ENCODE data around the gene SLC24A3.
A peak's percentile ranks its signal among the peaks of the same experiment; 100 is the strongest.

The SLC24A3 gene

DNA sequence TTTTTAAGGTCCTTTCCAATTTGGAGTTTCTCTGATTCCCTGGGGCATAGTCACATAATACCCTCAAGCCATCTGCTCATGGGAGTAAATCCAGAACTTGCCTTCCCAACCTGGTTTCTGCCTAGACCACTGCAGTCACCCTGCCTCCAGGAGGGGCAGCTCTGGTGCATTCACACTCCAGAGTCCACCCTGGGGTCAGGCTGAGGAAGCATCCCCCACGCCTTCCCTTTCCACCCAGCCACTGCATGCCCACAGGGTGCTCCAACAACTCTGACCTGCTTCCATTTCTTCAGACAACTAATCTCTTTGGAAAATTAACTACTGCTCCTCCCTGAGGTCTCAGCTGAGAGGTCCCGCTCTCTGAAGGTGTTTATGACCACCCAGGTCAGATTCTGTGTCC, 334.2 kb downstream of the SLC24A3 start:
- DNase-seq (ENCODE audit: low read depth), result no peak

DNA sequence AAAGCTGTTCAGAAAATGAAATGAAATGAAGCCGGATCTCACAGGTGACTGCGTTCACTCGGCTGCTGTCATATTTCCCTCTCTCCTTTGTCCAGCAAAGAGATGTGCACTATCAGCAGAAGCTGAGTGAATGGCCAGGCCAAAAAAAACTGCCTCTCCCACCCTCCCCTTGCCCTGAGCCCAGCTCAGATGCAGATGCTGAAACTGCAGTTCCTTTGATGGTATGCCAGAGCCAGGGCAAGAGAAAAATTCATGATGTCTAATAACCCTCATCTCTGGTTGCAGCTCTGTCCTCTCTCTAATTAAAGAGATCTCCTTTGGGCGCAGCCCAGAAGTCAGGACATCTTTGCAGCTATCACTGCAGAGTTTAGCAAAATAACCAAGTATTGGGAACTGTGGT, 335.1 kb downstream of the SLC24A3 start:
- no peak for DNase-seq (ENCODE audit: low read depth)

DNA sequence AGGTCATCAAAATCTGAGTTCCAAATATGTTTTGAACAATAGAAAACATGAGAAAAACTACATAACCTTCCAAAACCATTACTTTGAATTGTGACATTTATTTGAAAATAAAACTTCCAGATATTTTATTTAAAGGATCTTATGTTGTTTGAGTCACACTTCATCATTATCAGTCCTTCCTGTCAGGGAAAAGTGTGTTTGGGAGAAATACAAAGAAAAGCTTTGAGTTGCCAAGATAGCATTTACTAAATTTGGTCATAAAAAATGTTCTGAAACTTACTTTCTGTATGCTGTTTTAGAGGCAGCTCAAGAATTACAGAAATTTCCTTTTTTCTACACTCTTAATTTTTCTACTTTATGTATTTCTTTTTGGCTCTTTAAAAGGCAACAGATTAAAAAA, 337.5 kb downstream of the SLC24A3 start:
- DNase-seq (ENCODE audit: low read depth), result no peak

GRCh38 chr20:19552221-19553180, 340.1 kb downstream of the SLC24A3 start:
- DNase-seq (ENCODE audit: low read depth), result no peak

- DNase-seq (ENCODE audit: low read depth), result no peak
Observed at GRCh38 chr20:19554666-19555065, 342.2 kb downstream of the SLC24A3 start.

- DNase-seq (ENCODE audit: low read depth), result no peak
Observed at GRCh38 chr20:19555726-19556125, 343.3 kb downstream of the SLC24A3 start.

DNA sequence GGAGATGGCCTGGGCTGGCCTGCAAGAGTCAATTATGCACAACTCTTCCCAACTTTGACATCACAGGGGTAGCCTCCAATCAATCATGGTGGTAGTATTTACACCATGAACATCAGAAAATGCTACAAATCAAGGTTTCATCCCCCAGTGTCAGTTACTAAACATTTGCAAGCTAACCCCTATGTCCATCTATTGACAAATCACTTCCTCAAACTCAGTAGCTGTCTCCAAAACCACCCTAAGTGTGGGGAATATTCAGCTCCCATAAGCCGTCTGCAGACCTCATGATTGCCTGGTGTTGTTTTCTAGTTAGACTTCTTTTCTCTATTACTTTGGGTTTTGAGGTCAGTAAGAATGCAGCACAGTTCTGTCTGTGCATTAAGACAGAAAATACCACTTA, 344.8 kb downstream of the SLC24A3 start:
- no peak for DNase-seq (ENCODE audit: low read depth)

- DNase-seq (ENCODE audit: low read depth), result no peak
Observed at GRCh38 chr20:19560881-19561480, 348.5 kb downstream of the SLC24A3 start.

- no peak for DNase-seq (ENCODE audit: low read depth)
Observed at GRCh38 chr20:19562426-19562825, 350.0 kb downstream of the SLC24A3 start.

- no peak for DNase-seq (ENCODE audit: low read depth)
Observed at GRCh38 chr20:19564261-19564660, 351.8 kb downstream of the SLC24A3 start.

GRCh38 chr20:19565736-19566135, 353.3 kb downstream of the SLC24A3 start:
- DNase-seq (ENCODE audit: low read depth), result no peak

DNA sequence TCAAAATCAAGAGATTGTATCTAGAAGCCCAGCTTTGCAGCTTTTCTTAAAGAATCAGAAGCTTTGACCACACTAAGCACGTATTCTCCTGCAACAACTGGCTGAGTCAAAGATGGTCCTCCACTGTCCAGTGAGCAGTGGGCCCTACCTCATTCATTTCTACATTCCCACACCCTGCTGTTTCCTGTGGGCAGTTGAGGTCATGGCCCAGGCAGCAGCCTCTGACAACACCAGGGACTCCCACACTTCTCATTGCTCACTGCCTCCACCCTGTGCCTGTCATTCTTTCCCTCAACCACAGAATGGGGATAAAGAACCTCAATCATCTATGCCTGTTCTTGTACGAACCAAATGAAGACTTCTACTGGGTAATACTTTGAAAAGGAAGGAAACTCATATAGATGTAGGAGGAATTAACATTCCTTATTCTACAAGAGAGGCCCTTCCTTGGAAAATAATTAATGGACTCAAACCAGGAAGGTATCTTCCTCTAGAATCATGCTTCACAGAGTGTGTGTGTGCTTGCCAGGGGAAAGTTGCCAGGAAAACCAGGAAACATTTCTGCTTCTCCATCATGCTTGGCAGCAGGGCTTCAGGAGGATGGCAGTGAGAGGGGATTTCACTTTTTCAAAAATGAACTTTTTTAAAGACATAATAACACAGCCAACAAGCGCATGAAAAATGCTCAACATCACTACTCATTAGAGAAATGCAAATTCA, 353.9 kb downstream of the SLC24A3 start:
- no peak for DNase-seq (ENCODE audit: low read depth)

DNA sequence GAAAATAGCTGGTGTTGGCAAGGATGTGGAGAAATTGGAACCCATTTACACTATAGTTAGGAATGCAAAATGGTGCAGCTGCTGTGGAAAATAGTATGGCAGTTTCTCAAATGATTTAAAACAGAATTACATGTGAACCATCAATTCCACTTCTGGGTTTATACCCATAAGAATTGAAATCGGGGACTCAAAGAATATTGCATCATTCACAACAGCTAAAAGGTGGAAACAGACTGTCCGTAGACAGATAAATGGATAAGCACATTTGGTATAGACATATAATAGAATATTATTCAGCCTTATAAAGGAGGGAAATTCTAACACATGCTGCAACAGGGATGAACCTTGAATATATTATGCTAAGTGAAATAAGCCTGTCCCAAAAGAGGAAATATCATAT, 355.7 kb downstream of the SLC24A3 start:
- DNase-seq (ENCODE audit: low read depth), result no peak

DNA sequence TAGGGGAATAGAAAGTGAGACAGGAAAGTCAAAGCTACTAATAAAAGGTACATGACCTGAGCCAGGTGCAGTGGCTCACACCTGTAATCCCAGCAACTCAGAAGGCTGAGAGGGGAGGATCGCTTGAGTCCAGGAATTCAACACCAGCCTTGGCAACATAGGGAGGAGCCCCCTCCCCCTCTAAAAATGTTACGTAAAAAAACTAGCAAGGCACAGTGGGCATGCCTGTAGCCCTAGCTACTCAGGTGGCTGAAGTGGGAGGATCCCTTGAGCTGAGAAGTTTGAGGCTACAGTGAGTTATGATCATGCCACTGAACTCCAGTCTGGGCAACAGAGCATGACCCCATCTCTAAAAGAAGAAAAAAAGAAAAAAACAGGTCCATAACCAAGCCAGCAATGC, 359.6 kb downstream of the SLC24A3 start:
- DNase-seq (ENCODE audit: low read depth), result no peak

GRCh38 chr20:19577692-19578091, 365.2 kb downstream of the SLC24A3 start:
- DNase-seq (ENCODE audit: low read depth), result no peak

DNA sequence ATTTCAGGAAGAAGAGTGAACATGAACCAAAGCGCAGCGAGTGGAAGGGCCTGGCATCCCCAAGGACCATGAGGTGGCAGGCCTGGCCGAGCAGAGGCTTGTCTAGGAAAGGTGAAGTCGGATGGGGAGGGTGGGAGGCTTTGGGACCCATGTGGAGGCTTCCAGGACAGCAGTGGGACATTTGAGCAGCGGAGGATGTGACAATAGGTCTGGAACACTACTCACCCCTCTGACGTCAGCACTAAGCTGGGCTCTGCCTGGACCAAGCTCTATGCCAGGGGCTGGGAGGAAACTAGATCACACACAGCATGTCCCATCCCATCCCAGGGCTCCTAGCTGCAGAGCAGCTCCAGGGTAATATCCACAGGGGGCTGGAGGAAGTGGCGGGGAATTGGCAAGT, 370.3 kb downstream of the SLC24A3 start:
- no peak for DNase-seq (ENCODE audit: low read depth)

DNA sequence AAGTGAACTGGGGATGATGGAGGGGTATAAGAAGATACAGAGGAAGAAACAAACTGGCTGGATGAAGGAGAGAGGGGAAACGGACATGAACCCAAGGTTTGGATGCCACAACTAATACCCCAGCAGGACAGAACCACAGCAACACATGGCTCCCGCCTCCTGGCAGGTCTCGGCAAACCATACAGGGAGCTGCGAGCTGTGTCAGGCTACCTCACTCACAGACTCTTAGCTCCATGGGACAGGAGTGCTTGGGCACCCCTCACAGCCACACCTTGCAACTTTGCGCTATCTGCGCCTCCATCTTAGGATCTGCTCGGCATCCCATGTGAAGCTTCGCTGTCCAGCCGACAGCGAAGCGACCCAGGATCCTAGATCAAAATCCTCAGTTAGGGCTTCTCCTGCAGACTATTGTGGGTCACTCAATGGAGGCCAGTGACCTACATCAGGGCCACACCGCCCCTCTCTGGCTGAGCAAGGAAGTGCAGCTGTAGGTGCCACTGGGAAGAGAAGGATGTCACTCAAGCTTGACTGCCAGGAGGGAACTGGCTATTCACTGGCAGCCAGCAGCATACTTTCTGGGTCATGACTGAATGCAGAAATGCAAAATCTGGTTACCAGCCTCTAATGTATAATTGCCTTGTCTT, 371.2 kb downstream of the SLC24A3 start:
- peak; percentile 40 for DNase-seq (ENCODE audit: low read depth)

DNA sequence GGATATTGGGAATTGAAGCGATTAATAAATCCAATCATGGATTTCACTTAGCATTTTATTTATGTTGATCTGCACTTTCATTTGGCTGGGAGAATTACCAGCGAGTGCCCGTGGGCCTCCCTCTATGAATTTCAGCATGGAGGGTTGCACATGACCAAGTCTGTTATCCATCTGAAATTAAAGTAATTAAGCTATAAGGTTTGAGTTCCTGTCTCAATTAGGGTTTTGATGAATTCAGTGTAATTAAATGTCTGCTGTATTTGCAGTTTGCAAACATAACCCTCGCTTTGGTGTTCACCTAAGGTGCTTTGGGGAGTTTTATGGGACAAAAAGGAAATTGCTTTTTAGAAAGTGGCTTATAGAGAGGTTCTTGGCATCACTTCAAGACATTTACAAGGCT, 375.8 kb downstream of the SLC24A3 start:
- no peak for DNase-seq (ENCODE audit: low read depth)

- DNase-seq (ENCODE audit: low read depth), result no peak
Observed at GRCh38 chr20:19588732-19589131, 376.3 kb downstream of the SLC24A3 start.

GRCh38 chr20:19589787-19590362, 377.4 kb downstream of the SLC24A3 start:
- DNase-seq (ENCODE audit: low read depth), result no peak

- no peak for DNase-seq (ENCODE audit: low read depth)
Observed at GRCh38 chr20:19590382-19590781, 377.9 kb downstream of the SLC24A3 start.

DNA sequence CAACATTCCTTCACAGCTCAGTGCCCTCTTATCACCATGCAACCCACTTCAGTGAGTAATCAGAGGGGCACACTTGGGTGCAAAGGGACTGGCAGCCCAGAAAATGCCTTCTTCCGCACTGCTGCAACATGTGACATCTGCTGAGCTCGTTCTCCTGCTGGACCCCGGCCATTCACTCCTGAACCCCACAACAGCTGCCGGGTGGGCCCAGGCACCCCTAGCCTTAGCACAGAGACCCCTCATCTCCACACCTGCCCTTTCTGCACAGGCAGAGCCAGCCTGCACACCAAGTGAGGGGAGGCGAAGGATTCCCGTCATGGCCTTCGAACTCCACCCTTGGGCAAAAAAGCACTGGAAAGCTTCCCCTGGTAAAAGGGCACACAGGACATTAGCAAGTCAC, 381.3 kb downstream of the SLC24A3 start:
- no peak for DNase-seq (ENCODE audit: low read depth)
